Measurements from ENCODE around the gene PLIN5.

DNA sequence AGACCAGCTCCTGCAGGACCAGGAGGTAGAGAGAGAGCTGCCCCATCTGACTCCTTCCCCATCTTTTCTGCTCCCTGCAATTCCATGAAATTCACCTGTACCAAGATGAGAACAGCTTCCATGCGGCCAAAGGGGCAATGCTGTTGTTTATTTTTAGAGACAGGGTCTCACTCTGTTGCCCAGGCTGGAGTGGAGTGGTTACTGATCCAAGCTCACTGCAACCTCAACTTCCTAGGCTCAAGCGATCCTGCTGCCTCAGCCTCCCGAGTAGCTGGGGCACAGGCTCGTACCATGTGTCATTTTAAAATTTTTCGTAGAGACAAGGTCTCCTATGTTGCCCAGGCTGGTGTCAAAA lies 13.2 kb downstream of the PLIN5 start:
- TF ChIP-seq, protein P1, sequence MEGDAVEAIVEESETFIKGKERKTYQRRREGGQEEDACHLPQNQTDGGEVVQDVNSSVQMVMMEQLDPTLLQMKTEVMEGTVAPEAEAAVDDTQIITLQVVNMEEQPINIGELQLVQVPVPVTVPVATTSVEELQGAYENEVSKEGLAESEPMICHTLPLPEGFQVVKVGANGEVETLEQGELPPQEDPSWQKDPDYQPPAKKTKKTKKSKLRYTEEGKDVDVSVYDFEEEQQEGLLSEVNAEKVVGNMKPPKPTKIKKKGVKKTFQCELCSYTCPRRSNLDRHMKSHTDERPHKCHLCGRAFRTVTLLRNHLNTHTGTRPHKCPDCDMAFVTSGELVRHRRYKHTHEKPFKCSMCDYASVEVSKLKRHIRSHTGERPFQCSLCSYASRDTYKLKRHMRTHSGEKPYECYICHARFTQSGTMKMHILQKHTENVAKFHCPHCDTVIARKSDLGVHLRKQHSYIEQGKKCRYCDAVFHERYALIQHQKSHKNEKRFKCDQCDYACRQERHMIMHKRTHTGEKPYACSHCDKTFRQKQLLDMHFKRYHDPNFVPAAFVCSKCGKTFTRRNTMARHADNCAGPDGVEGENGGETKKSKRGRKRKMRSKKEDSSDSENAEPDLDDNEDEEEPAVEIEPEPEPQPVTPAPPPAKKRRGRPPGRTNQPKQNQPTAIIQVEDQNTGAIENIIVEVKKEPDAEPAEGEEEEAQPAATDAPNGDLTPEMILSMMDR (conservative IDR thresholded peaks at IDR 0.05 in 1 of 2, IDR thresholded peaks at IDR 0.05 in 1 of 2; ENCODE audit: low read depth in 1 of 2, low read length in 2 of 2), result no peak
- TF ChIP-seq EZH2 (IDR thresholded peaks at IDR 0.05; ENCODE audit: low read length, missing control alignments), result no peak
